GM21576 (cell line): Measurements from ENCODE around the gene RPUSD3.
A peak's percentile ranks its signal among the peaks of the same experiment; 100 is the strongest.
"Not testable (repeated sequence)": the region's sequence is repeated elsewhere in the genome, so short reads cannot be mapped to it uniquely, and the experiment has no call there.

Experiments
- ATAC-seq: cut with Tn5 transposase; IDR thresholded peaks from one replicate; pipeline ENCODE4 v1.9.1; 2021; ENCODE audit warnings: mild to moderate bottlenecking, moderate library complexity; ENCODE audit not compliant: unreplicated experiment

RPUSD3 gene, protein sequence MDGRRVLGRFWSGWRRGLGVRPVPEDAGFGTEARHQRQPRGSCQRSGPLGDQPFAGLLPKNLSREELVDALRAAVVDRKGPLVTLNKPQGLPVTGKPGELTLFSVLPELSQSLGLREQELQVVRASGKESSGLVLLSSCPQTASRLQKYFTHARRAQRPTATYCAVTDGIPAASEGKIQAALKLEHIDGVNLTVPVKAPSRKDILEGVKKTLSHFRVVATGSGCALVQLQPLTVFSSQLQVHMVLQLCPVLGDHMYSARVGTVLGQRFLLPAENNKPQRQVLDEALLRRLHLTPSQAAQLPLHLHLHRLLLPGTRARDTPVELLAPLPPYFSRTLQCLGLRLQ

DNA sequence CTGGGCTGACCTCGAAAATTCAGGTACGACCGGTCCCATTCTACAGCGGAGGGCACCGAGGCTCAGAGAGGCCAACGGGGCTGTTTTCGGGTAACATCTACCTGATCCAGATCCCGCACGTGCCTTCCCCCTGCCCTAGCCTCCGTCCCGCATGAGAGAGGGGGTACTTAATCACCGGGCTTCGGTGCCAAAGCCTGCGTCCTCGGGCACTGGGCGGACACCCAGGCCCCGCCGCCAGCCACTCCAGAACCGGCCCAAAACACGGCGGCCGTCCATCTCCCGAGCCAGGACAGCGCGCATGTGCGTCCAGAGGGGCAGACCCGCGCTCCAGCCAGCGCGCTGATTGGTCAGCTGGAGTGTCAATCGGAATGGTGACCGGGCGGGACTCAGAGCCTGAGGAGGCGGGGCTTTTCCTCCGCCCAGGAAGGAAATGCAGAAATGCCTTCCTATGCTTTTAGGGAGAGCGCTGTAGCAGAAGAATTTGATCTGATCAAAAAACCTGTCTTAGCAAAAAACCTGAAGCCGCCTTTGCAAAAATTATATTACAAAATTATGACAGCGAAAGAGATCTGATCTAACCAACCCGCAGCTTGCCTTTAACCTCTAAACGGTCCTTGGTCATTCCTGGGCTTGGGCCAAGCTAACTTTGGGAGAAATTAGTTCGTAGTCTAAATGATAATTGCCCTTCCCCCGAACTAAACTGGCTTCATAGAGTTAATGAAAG is at the start of gene RPUSD3:
Gene RPUSD3 (minus strand): TSS at position 294 of the 724 bp plus-strand sequence. CDS start 18 bp downstream, at position 276.
- peak; percentile 97 for ATAC-seq

GRCh38 chr3:9891072-9891622 is 47.3 kb upstream of the RPUSD3 start:
- no peak for ATAC-seq

- peak; percentile 78 for ATAC-seq
These were observed 46.7 kb upstream of the RPUSD3 start, which contains the start of gene JAGN1 for GRCh38 chr3:9890249-9891071. JAGN1 (plus strand) TSS chr3:9890610; CDS start chr3:9890723, 113 bp downstream.

DNA sequence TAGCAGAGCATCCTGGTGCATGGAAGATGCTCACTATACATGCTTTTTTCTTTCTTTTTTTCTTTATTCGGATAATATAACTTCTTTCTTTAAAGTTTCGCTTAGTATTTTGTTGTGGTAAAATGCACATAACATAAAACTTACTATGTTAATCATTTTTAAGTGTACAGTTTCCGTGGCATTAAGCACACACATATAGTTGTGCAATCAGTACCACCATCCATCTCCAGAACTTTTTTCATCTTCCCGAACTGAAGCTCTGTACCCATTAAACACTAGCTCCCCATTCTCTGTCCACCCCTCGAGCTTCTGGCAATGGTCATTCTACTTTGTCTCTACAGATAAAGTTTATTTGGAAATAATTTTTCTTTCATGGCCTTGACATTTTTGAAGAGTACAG is 45.6 kb upstream of the RPUSD3 start:
- no peak for ATAC-seq

GRCh38 chr3:9888540-9888939 is 44.7 kb upstream of the RPUSD3 start:
- no peak for ATAC-seq

GRCh38 chr3:9887480-9887879 is 43.7 kb upstream of the RPUSD3 start:
- no peak for ATAC-seq

DNA sequence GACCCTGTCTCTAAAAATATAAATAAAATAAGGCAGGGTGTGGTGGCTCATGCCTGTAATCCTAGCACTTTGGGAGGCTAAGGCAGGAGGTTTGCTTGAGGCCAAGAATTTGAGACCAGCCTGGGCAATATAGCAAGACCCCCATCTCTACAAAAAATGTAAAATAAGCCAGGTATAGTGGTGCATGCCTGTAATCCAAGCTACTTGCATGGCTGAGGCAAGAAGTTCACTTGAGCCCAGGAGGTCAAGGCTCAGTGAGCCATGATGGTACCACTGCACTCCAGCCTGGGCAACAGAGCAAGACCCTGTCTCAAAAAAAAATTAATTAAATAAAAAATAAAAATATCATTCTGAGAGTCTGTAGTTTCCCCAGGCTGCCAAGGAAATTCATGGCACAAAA is 42.5 kb upstream of the RPUSD3 start:
- ATAC-seq: no peak

DNA sequence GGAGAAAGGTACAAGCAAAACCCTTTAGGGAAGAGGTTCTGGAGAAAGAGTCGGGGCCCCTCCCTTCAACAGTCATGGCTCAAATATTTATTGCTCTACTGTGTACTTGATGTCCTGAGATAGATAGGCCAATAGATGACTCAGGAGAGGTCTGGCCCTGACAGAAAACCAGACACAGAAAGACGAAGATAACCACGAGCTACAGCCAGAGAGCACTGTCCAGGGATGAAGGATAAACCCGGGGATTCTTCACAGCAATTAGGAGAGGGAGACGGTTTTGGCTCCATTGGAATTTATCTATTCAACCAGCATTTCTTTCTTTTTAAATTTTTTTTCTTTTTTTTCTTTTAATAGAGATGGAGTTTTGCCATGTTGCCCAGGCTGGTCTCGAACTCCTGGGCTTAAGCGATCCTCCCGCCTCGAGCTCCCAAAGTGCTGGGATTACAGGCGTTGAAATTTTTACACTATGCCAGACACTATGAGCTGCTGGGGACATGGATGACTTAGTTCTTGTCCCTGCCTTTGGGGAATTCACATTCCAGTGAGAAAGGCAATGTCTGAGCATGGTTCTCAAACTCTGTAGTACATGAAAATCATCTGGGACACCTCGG is 40.9 kb upstream of the RPUSD3 start:
- ATAC-seq: no peak

GRCh38 chr3:9883706-9884554 is 40.1 kb upstream of the RPUSD3 start:
- ATAC-seq: no peak

- ATAC-seq: no peak
These were observed 37.6 kb upstream of the RPUSD3 start for GRCh38 chr3:9881441-9881840.

- no peak for ATAC-seq
These were observed 36.2 kb upstream of the RPUSD3 start, which contains the start of gene CIDEC for GRCh38 chr3:9879830-9880549. CIDEC (minus strand) TSS chr3:9880253; CDS start chr3:9878486, 1,767 bp downstream.

- no peak for ATAC-seq
These were observed 34.9 kb upstream of the RPUSD3 start for GRCh38 chr3:9878700-9879099.

GRCh38 chr3:9876991-9877390 is 33.2 kb upstream of the RPUSD3 start:
- ATAC-seq: no peak

DNA sequence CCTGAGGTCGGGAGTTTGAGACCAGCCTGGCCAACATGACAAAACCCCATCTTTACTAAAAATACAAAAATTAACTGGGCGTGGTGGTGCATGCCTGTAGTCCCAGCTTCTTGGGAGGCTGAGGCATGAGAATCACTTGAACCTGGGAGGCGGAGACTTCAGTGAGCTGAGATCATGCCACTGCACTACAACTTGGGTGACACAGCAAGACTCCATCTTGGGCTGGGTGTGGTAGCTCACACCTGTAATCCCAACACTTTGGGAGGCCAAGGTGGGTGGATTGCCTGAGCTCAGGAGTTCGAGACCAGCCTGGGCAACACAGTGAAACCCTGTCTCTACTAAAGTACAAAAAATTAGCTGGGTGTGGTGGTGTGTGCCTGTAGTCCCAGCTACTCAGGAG is 32.4 kb upstream of the RPUSD3 start:
- not testable (repeated sequence) for ATAC-seq

GRCh38 chr3:9875448-9875847 is 31.6 kb upstream of the RPUSD3 start:
- no peak for ATAC-seq

- not testable (repeated sequence) for ATAC-seq
These were observed 28.3 kb upstream of the RPUSD3 start for GRCh38 chr3:9872067-9872466.

DNA sequence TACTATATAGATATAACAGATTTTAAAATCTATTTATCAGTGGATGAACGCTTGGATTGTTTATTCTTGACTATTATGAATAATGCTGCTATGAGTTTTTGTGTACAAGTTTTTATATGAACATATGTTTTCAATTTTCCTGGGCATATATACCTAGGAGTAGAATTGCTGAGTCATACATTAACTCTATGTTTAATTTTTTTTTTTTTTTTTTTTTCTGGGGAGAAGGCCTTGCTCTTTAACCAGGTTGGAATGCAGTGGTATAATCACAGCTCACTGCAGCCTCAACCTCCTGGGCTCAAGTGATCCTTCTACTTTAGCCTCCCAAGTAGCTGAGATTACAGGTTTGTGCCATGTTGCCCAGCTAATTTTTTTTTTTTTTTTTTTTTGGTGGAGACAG is 27.2 kb upstream of the RPUSD3 start:
- ATAC-seq: no peak

DNA sequence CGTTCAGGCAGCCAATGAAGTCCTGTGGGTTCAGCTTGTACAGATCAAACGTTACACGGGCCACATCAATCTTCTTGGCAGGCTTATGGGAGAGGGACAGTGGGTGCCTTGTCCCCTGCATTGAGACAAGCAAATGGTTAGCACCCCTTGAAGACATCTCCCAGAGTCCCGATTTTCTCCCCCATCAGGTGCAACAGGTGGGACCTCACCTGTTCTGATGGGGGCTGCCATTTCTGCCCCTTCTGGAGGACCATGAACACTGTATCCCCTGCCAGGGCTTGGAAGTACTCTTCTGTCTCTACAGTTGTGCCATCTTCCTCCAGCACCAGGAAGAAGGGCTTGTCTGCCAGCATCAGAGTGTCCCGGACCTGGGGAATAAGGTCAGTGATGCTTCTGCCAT is 26.1 kb upstream of the RPUSD3 start:
- ATAC-seq: no peak

- ATAC-seq: no peak
These were observed 23.3 kb upstream of the RPUSD3 start for GRCh38 chr3:9867106-9867505.
